Measurements from ENCODE around the gene POU6F2.

Gene POU6F2

DNA sequence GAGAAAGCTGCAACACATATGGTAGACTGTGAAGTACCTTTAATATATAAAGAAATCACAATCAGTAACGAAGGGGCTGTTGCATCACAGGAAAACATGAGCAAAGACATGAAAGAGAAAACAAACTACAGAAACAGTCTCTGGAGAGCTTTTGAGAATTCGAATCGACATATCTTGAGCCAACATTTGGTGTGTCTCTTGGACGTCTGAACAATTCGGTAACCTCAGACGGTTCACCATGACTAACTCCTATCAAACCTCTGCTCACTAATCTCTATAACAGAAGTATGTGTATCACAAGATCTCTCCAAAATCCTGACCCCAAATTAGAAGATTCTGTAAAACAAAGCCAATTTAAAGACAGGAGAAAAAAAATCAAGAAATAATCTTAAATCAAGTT lies 326.5 kb downstream of the POU6F2 start:
- no peak overlapping the region for H3K4me3 ChIP-seq (ENCODE audit: low read length, poor library complexity, severe bottlenecking)
- H3K9ac ChIP-seq (ENCODE audit: low read depth, low read length, poor library complexity, severe bottlenecking) = no peak overlapping the region
- H3K27me3 ChIP-seq (ENCODE audit: insufficient read depth, low read length, poor library complexity, severe bottlenecking) = no peaks in the 10 kb centered on the region

DNA sequence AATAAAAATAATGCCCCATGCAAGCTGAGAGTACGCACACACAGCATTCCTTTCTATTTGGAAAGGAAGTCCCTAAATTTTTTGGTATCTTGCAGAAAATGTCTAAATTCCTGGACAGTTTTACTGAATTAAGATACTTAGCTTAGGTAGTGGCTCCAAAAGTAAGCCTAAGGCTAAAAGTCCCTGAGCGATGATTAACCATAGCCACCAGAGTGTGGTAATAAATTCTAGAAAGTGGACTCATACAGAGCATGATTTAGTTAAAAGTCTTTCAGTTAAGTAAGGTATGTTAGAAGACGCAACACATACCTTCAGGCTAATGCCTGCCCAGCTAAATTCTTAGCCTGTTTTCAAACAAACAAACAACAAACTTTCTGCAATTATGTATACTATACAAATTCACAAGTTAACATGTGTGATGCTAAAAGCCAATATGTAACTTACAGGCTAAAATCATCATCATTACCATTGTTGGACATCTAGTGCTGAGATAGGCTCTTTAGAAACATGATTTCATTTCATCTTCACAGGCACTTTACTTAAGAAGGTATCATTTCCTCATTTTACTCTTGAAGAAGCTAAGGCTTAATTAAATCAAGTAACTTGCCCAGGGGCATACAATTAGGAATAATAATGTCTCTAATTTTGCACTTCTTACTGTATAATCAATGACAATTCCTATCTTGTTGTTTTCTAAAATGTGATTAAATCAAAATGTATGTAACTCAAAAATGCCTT lies 327.1 kb downstream of the POU6F2 start:
- Histone ChIP-seq H3K4me3 (ENCODE audit: low read length, poor library complexity, severe bottlenecking) (no peak overlapping the region), H3K4me1 (ENCODE audit: insufficient read depth, low read length, poor library complexity, severe bottlenecking) (no peaks in the 10 kb centered on the region), H3K4me2 (ENCODE audit: low read depth, low read length, poor library complexity, severe bottlenecking) (no peak overlapping the region), H3F3A (ENCODE audit: low read depth) (no peaks in the 10 kb centered on the region), H3K79me2 (ENCODE audit: insufficient read depth, low read length) (no peaks in the 10 kb centered on the region), H3K9me2 (replicated peaks; ENCODE audit: low read depth, low read length) (no peaks in the 10 kb centered on the region), H3K9me3 (ENCODE audit: insufficient read depth, low read depth, low read length) (no peaks in the 10 kb centered on the region), H3K36me3 (ENCODE audit: insufficient read depth, low read length) (no peaks in the 10 kb centered on the region), H3K9ac (ENCODE audit: low read depth, low read length, poor library complexity, severe bottlenecking) (no peak overlapping the region), H2AFZ (ENCODE audit: low read length) (no peak overlapping the region), H4K20me1 (ENCODE audit: insufficient read depth, low read length, poor library complexity, severe bottlenecking) (no peaks in the 10 kb centered on the region), H3K27me3 (ENCODE audit: insufficient read depth, low read length, poor library complexity, severe bottlenecking) (no peaks in the 10 kb centered on the region)
- TF ChIP-seq, protein P1, sequence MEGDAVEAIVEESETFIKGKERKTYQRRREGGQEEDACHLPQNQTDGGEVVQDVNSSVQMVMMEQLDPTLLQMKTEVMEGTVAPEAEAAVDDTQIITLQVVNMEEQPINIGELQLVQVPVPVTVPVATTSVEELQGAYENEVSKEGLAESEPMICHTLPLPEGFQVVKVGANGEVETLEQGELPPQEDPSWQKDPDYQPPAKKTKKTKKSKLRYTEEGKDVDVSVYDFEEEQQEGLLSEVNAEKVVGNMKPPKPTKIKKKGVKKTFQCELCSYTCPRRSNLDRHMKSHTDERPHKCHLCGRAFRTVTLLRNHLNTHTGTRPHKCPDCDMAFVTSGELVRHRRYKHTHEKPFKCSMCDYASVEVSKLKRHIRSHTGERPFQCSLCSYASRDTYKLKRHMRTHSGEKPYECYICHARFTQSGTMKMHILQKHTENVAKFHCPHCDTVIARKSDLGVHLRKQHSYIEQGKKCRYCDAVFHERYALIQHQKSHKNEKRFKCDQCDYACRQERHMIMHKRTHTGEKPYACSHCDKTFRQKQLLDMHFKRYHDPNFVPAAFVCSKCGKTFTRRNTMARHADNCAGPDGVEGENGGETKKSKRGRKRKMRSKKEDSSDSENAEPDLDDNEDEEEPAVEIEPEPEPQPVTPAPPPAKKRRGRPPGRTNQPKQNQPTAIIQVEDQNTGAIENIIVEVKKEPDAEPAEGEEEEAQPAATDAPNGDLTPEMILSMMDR (conservative IDR thresholded peaks at IDR 0.05; ENCODE audit: low read length) = no peak
- TF ChIP-seq EZH2phosphoT487 (IDR thresholded peaks at IDR 0.05; ENCODE audit: borderline replicate concordance) = no peak

More for the DNA sequence above, 326.5 kb downstream of the POU6F2 start:
- H3K4me1 ChIP-seq (ENCODE audit: insufficient read depth, low read length, poor library complexity, severe bottlenecking) = no peaks in the 10 kb centered on the region
- no peaks in the 10 kb centered on the region for H3K9me2 ChIP-seq (replicated peaks; ENCODE audit: low read depth, low read length)
- TF ChIP-seq, protein P1 (conservative IDR thresholded peaks at IDR 0.05; ENCODE audit: low read length) = no peak
- TF ChIP-seq EZH2phosphoT487 (IDR thresholded peaks at IDR 0.05; ENCODE audit: borderline replicate concordance) = no peak
- H3K79me2 ChIP-seq (ENCODE audit: insufficient read depth, low read length) = no peaks in the 10 kb centered on the region
- H3K36me3 ChIP-seq (ENCODE audit: insufficient read depth, low read length) = no peaks in the 10 kb centered on the region
- H2AFZ ChIP-seq (ENCODE audit: low read length) = no peak overlapping the region
- no peaks in the 10 kb centered on the region for H3F3A ChIP-seq (ENCODE audit: low read depth)
- no peaks in the 10 kb centered on the region for H4K20me1 ChIP-seq (ENCODE audit: insufficient read depth, low read length, poor library complexity, severe bottlenecking)
- no peaks in the 10 kb centered on the region for H3K9me3 ChIP-seq (ENCODE audit: insufficient read depth, low read depth, low read length)
- H3K4me2 ChIP-seq (ENCODE audit: low read depth, low read length, poor library complexity, severe bottlenecking) = no peak overlapping the region

DNA sequence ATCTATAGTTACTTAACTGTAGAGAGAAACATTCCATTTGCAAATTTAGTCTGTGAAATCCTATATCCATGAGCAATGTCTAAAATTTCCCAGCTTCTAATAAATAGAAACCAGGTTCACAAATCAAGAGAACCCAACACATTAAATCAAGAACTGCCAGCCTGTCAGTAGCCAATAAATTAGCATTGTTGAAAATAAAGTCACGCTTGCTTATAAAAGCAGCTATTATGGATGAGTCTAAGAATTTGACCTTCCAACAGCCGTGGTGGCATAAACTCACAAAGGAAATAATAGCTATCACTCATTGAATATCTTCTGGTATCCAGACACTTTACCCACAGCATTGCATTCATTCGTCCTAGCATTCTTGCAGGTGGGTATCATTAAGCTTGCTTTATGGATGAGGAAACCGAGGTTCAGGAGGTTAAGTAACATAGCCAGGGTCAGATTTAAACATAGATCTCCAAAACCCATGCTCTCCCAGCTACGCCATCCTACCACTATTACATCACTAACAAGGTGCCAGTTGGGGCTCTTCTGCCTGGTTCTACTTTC lies 328.4 kb downstream of the POU6F2 start:
- Histone ChIP-seq H3K27me3 (ENCODE audit: insufficient read depth, low read length, poor library complexity, severe bottlenecking) (no peaks in the 10 kb centered on the region), H4K20me1 (ENCODE audit: insufficient read depth, low read length, poor library complexity, severe bottlenecking) (no peaks in the 10 kb centered on the region), H3K9me3 (ENCODE audit: insufficient read depth, low read depth, low read length) (no peaks in the 10 kb centered on the region), H3K36me3 (ENCODE audit: insufficient read depth, low read length) (no peaks in the 10 kb centered on the region), H3F3A (ENCODE audit: low read depth) (no peaks in the 10 kb centered on the region), H2AFZ (ENCODE audit: low read length) (no peak overlapping the region), H3K9me2 (replicated peaks; ENCODE audit: low read depth, low read length) (no peaks in the 10 kb centered on the region), H3K4me2 (ENCODE audit: low read depth, low read length, poor library complexity, severe bottlenecking) (no peak overlapping the region), H3K4me3 (ENCODE audit: low read length, poor library complexity, severe bottlenecking) (no peak overlapping the region), H3K79me2 (ENCODE audit: insufficient read depth, low read length) (no peaks in the 10 kb centered on the region), H3K9ac (ENCODE audit: low read depth, low read length, poor library complexity, severe bottlenecking) (no peak overlapping the region), H3K4me1 (ENCODE audit: insufficient read depth, low read length, poor library complexity, severe bottlenecking) (no peaks in the 10 kb centered on the region)
- TF ChIP-seq, protein P1 (conservative IDR thresholded peaks at IDR 0.05; ENCODE audit: low read length) = no peak
- no peak for TF ChIP-seq EZH2phosphoT487 (IDR thresholded peaks at IDR 0.05; ENCODE audit: borderline replicate concordance)

Data from Loucy (cell line).